GM20000 (cell line): ENCODE measurements around the gene DCAF11.

Experiments
- DNase-seq: peaks from one replicate; pipeline ENCODE4 v3.0.0; 2012; ENCODE audit warnings: low spot score
- CTCF ChIP-seq: IDR thresholded peaks from 2 replicates; pipeline ENCODE4 v1.5.1; 2012; ENCODE audit warnings: mild to moderate bottlenecking, control low read depth; ENCODE audit errors: extremely low read depth, missing control alignments

The DCAF11 gene

GRCh38 chr14:24114532-24115421 lies at the start of gene DCAF11, which contains the start of gene NRL:
TSS of gene DCAF11 (plus strand) at chr14:24114777. CDS start at chr14:24115595, 818 bp downstream.
TSS of gene NRL (minus strand) at chr14:24114949. CDS start at chr14:24082848, 32,101 bp downstream.
- DNase-seq, result peak; percentile 97
- no peak for TF ChIP-seq CTCF

- no peak for DNase-seq
- TF ChIP-seq CTCF, result no peak
These were observed 49.7 kb upstream of the DCAF11 start for GRCh38 chr14:24064856-24065255.

GRCh38 chr14:24065408-24065807 lies 49.2 kb upstream of the DCAF11 start:
- DNase-seq, result no peak
- no peak for TF ChIP-seq CTCF

GRCh38 chr14:24066496-24067132 lies 48.0 kb upstream of the DCAF11 start:
- TF ChIP-seq CTCF, result no peak
- no peak for DNase-seq

- no peak for DNase-seq
- no peak for TF ChIP-seq CTCF
These were observed 47.2 kb upstream of the DCAF11 start for GRCh38 chr14:24067133-24068082.

- TF ChIP-seq CTCF, result no peak
- DNase-seq, result no peak
These were observed 45.7 kb upstream of the DCAF11 start for GRCh38 chr14:24068711-24069410.
